H1 (cell line): ENCODE results near the gene ENKD1.

Source experiments
- BCL11A ChIP-seq, 2 experiments: IDR thresholded peaks; one replicate each; pipeline ENCODE4 v1.6.1; 2011; ENCODE audit warnings: low read depth in 2 of 2, low read length in 2 of 2, mild to moderate bottlenecking in 2 of 2
- CTCF ChIP-seq, 3 experiments: IDR thresholded peaks; 1 replicate in 2 of 3; 2 replicates in 1 of 3; pipeline versions ENCODE4 v1.5.1 to v1.6.1; 2011; ENCODE audit warnings: low read length in 3 of 3, mild to moderate bottlenecking in 3 of 3, inconsistent platforms in 2 of 3, low read depth in 1 of 3, moderate library complexity in 1 of 3; ENCODE audit not compliant: insufficient read depth in 1 of 3; ENCODE audit errors: control extremely low read depth in 1 of 3
- POLR2A ChIP-seq, 2 experiments: IDR thresholded peaks; 1 replicate in 1 of 2; 2 replicates in 1 of 2; pipeline ENCODE4 v1.6.1; 2011; ENCODE audit warnings: low read depth in 2 of 2, low read length in 2 of 2, mild to moderate bottlenecking in 2 of 2; ENCODE audit errors: control extremely low read depth in 1 of 2
- TAF1 ChIP-seq: IDR thresholded peaks from 2 replicates; pipeline ENCODE4 v1.6.1; 2011; ENCODE audit warnings: mild to moderate bottlenecking, low read depth, low read length
- TCF12 ChIP-seq: IDR thresholded peaks from 2 replicates; pipeline ENCODE4 v1.6.1; 2011; ENCODE audit warnings: low read depth, mild to moderate bottlenecking, low read length
- USF2 ChIP-seq: IDR thresholded peaks from 2 replicates; pipeline ENCODE4 v1.6.1; 2011; ENCODE audit warnings: low read length, improper control_type of control experiment

- TF ChIP-seq CTCF (IDR thresholded peaks at IDR 0.05; ENCODE audit: control extremely low read depth in 1 of 3, insufficient read depth in 1 of 3, low read depth in 1 of 3, low read length in 3 of 3) = no peak
- no peak for TF ChIP-seq TAF1
- TF ChIP-seq USF2 = no peak
- no peak for TF ChIP-seq POLR2A (IDR thresholded peaks at IDR 0.05; ENCODE audit: control extremely low read depth in 1 of 2, low read depth in 2 of 2, low read length in 2 of 2)
- TF ChIP-seq TCF12 = no peak
- TF ChIP-seq BCL11A (IDR thresholded peaks at IDR 0.05; ENCODE audit: low read depth in 2 of 2, low read length in 2 of 2) = no peak
These were observed 38.3 kb downstream of the ENKD1 start for GRCh38 chr16:67628216-67628615.
